Measurements from ENCODE around the gene QRFP. TPM values are rescaled to one million over a fixed set of nuclear protein-coding genes. Genes with fewer than 3 reads are reported as not detected.

QRFP gene
- total RNA-seq, 2 donors from 2014 or later = not detected

DNA sequence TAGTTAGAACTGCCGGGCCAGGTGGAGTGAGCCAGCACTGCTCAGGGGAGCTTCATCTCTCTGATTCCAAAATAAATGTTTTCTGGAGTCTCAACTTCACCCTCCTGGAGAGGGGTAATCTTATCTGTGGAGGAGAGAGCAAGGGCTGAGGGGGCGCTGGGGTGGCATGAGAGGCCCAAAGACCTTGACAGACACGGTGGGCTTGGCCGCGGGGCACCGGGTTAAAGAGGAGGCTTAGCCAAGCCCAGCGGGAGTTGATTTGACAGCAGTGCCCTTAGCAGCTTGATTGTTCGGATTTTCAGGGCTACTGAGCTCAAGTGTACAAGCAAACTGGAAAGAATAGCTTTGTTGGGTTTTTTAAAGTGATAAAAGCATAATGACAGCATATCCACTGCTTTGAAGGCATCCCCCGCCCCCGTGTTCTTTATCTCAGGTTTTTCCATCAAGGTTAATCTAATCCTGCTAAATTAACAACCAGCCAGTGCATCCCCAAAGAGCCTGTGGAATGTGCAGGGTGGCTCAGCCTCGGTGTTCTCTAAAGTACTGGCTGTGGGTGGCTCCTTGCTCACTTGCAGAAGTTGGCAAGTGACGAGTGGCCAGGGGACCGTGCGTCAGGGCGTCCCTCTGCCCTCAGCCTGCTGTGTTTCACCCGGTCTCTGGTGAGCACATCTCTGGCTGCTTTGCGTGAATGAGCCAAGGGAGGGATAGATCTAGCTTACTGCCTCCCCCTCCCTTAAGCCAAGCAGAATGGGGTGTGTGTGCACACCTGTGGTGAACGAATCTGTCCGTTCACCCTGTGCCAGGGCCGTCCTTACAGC lies 5.5 kb downstream of the QRFP start:
- Mint-ChIP-seq H3K27ac (no peak overlapping the region), H3K36me3 (ENCODE audit: insufficient read depth in 2 of 2) (no peaks in the 10 kb centered on the region), H3K27me3 (ENCODE audit: low read depth) (no peaks in the 10 kb centered on the region)

DNA sequence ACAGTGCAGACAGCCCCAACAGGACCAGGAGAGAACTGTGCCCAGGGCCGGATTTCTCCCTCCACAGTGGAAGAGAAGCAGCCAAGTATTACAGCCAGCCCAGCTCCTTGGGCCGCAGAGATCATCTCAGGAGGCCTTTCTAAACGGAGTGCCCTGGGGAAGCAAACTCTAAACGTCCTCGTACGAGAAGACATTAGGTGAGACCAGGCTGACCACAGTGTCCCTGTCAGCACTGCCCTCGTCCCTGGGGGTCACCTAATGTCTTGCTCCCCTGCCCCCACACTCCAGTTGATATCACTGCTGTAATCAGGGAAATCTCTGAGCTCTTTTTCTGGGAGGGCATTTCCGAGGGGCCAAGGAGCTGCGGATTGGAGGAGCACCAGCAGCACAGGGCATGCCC lies 6.5 kb downstream of the QRFP start:
- Mint-ChIP-seq H3K4me3 (no peak overlapping the region), H3K27me3 (ENCODE audit: low read depth) (no peaks in the 10 kb centered on the region), H3K9me3 (no peaks in the 10 kb centered on the region), H3K4me1 (ENCODE audit: low read depth) (no peaks in the 10 kb centered on the region), H3K36me3 (ENCODE audit: insufficient read depth in 2 of 2) (no peaks in the 10 kb centered on the region), H3K27ac (no peak overlapping the region)
- no peak for ATAC-seq (replicated peaks in 1 of 2)
- no peak for DNase-seq

More for the DNA sequence above, 5.5 kb downstream of the QRFP start:
- no peaks in the 10 kb centered on the region for H3K9me3 Mint-ChIP-seq
- H3K4me3 Mint-ChIP-seq = no peak overlapping the region
- DNase-seq (no peak), ATAC-seq (replicated peaks in 1 of 2) (no peak)
- H3K4me1 Mint-ChIP-seq (ENCODE audit: low read depth) = no peaks in the 10 kb centered on the region

DNA sequence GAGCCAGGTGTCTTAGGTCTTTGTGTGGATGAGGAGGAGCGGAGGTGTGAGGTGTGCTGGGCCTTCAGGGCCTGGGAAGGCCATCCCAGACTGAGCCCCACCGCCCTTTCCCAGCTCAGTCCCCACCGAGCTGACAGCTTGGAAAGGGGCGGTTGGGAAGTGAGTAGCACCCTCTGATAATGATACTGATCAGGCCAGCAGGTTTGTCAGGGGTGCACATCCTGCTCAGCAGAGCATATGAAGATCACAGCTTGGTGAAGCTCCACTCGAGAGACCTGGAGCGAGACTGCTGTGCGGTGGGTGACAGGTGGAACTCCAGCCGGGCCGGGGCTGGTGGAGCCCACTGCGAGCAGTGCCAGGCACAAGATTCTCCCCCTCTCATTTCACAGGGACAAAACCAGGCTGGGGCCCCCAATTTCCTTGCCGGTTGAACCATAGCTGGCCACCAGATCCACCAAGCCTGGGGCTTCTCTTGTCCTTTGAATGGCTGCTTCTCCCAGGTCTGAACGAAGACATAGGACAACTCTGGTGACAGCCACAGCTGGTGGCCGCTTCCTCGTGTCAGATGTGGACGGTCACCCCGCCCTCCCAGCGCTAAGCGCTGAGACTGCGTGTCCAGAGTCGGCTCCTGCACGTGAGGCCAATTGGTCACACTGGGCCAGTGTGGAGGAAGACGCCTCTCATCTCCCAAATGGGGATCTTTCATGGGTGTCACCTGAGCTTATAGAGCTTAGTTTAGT lies 8.3 kb downstream of the QRFP start:
- H3K4me1 Mint-ChIP-seq (ENCODE audit: low read depth) = no peaks in the 10 kb centered on the region
- DNase-seq = no peak
- no peaks in the 10 kb centered on the region for H3K36me3 Mint-ChIP-seq (ENCODE audit: insufficient read depth in 2 of 2)
- H3K27ac Mint-ChIP-seq = no peak overlapping the region
- H3K27me3 Mint-ChIP-seq (ENCODE audit: low read depth) = no peaks in the 10 kb centered on the region
- no peak overlapping the region for H3K4me3 Mint-ChIP-seq
- H3K9me3 Mint-ChIP-seq = no peaks in the 10 kb centered on the region
- no peak for ATAC-seq (replicated peaks in 1 of 2)

DNA sequence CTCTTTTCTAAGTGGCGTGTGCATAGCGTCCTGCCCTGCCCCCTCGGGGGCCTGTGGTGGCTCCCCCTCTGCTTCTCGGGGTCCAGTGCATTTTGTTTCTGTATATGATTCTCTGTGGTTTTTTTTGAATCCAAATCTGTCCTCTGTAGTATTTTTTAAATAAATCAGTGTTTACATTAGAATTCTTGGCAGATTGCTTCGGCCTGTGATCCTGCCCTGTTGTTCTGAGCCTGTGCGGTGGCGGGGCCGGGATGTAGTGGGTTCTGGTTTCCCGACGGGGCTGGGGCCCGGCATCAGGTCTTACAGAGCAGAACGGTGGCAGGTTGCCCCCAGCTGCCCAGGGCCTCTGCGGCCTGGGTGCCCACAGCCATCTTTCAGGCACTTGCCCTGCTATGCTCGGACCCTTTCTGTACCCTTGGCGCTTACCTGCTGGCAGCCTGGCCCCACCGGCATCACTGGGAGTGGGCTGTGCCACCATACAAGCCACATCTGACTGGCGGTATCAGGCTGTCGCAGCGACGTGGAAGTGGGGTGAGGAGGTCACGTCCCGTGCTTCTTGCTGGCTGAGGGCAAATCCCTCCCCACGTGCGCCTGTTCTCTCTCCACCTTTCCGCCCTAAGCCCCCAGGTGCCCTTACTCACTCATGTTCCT lies 9.0 kb downstream of the QRFP start:
- ATAC-seq (replicated peaks in 1 of 2) (no peak), DNase-seq (no peak)
- no peaks in the 10 kb centered on the region for H3K27me3 Mint-ChIP-seq (ENCODE audit: low read depth)
- H3K27ac Mint-ChIP-seq = no peak overlapping the region
- H3K4me3 Mint-ChIP-seq = no peak overlapping the region
- no peaks in the 10 kb centered on the region for H3K4me1 Mint-ChIP-seq (ENCODE audit: low read depth)
- H3K9me3 Mint-ChIP-seq = no peaks in the 10 kb centered on the region
- H3K36me3 Mint-ChIP-seq (ENCODE audit: insufficient read depth in 2 of 2) = no peaks in the 10 kb centered on the region

DNA sequence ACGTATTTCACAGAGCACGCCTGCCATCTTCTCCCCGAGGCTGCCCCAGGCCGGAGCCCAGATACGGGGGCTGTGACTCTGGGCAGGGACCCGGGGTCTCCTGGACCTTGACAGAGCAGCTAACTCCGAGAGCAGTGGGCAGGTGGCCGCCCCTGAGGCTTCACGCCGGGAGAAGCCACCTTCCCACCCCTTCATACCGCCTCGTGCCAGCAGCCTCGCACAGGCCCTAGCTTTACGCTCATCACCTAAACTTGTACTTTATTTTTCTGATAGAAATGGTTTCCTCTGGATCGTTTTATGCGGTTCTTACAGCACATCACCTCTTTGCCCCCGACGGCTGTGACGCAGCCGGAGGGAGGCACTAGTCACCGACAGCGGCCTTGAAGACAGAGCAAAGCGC lies 9.6 kb downstream of the QRFP start:
- H3K36me3 Mint-ChIP-seq (ENCODE audit: insufficient read depth in 2 of 2) = no peaks in the 10 kb centered on the region
- no peak overlapping the region for H3K27ac Mint-ChIP-seq
- ATAC-seq (replicated peaks in 1 of 2) (no peak), DNase-seq (no peak)
- no peaks in the 10 kb centered on the region for H3K9me3 Mint-ChIP-seq
- H3K27me3 Mint-ChIP-seq (ENCODE audit: low read depth) = no peaks in the 10 kb centered on the region
- H3K4me1 Mint-ChIP-seq (ENCODE audit: low read depth) = no peaks in the 10 kb centered on the region
- H3K4me3 Mint-ChIP-seq = no peak overlapping the region

DNA sequence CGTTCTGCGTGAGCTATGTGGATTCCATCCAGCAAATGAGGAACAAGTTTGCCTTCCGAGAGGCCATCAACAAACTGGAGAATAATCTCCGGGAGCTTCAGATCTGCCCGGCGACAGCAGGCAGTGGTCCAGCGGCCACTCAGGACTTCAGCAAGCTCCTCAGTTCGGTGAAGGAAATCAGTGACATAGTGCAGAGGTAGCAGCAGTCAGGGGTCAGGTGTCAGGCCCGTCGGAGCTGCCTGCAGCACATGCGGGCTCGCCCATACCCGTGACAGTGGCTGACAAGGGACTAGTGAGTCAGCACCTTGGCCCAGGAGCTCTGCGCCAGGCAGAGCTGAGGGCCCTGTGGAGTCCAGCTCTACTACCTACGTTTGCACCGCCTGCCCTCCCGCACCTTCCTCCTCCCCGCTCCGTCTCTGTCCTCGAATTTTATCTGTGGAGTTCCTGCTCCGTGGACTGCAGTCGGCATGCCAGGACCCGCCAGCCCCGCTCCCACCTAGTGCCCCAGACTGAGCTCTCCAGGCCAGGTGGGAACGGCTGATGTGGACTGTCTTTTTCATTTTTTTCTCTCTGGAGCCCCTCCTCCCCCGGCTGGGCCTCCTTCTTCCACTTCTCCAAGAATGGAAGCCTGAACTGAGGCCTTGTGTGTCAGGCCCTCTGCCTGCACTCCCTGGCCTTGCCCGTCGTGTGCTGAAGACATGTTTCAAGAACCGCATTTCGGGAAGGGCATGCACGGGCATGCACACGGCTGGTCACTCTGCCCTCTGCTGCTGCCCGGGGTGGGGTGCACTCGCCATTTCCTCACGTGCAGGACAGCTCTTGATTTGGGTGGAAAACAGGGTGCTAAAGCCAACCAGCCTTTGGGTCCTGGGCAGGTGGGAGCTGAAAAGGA lies 10.9 kb downstream of the QRFP start:
- Mint-ChIP-seq H3K36me3 (ENCODE audit: insufficient read depth in 2 of 2) (peaks cover 0 to 2% of the 10 kb centered on the region in 2 donors), H3K27ac (peak overlapping the region; percentile 0), H3K27me3 (ENCODE audit: low read depth) (no peaks in the 10 kb centered on the region), H3K4me1 (ENCODE audit: low read depth) (no peaks in the 10 kb centered on the region), H3K9me3 (no peaks in the 10 kb centered on the region), H3K4me3 (no peak overlapping the region)
- DNase-seq (no peak), ATAC-seq (replicated peaks in 1 of 2) (no peak)

DNA sequence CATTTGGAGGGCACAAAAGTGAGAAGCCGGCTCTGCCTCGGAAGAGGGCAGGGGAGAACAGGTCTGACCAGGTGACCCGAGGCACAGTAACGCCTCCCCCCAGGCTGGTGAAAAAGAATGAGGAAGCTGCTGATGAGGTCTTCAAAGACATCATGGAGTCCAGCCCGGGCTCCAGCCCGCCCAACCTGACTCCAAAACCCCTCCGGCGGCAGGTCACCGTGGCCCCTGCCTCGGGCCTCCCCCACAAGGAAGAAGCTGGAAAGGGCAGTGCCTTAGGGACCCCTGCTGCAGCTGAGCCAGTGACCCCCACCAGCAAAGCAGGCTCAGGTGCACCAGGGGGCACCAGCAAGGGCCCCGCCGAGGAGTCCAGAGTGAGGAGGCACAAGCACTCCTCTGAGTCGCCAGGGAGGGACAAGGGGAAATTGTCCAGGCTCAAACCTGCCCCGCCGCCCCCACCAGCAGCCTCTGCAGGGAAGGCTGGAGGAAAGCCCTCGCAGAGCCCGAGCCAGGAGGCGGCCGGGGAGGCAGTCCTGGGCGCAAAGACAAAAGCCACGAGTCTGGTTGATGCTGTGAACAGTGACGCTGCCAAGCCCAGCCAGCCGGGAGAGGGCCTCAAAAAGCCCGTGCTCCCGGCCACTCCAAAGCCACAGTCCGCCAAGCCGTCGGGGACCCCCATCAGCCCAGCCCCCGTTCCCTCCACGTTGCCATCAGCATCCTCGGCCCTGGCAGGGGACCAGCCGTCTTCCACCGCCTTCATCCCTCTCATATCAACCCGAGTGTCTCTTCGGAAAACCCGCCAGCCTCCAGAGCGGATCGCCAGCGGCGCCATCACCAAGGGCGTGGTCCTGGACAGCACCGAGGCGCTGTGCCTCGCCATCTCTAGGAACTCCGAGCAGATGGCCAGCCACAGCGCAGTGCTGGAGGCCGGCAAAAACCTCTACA lies 11.8 kb downstream of the QRFP start:
- no peak for ATAC-seq (replicated peaks in 1 of 2)

DNA sequence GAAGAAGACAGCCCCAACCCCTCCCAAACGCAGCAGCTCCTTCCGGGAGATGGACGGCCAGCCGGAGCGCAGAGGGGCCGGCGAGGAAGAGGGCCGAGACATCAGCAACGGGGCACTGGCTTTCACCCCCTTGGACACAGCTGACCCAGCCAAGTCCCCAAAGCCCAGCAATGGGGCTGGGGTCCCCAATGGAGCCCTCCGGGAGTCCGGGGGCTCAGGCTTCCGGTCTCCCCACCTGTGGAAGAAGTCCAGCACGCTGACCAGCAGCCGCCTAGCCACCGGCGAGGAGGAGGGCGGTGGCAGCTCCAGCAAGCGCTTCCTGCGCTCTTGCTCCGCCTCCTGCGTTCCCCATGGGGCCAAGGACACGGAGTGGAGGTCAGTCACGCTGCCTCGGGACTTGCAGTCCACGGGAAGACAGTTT lies 12.5 kb downstream of the QRFP start:
- H3K36me3 Mint-ChIP-seq (ENCODE audit: insufficient read depth in 2 of 2) = peaks cover 0 to 2% of the 10 kb centered on the region in 2 donors

More for the DNA sequence above, 11.8 kb downstream of the QRFP start:
- no peak for DNase-seq
- Mint-ChIP-seq H3K27me3 (ENCODE audit: low read depth) (no peaks in the 10 kb centered on the region), H3K4me1 (ENCODE audit: low read depth) (no peaks in the 10 kb centered on the region), H3K36me3 (ENCODE audit: insufficient read depth in 2 of 2) (peaks cover 0 to 2% of the 10 kb centered on the region in 2 donors), H3K27ac (no peak overlapping the region), H3K9me3 (no peaks in the 10 kb centered on the region), H3K4me3 (no peak overlapping the region)

DNA sequence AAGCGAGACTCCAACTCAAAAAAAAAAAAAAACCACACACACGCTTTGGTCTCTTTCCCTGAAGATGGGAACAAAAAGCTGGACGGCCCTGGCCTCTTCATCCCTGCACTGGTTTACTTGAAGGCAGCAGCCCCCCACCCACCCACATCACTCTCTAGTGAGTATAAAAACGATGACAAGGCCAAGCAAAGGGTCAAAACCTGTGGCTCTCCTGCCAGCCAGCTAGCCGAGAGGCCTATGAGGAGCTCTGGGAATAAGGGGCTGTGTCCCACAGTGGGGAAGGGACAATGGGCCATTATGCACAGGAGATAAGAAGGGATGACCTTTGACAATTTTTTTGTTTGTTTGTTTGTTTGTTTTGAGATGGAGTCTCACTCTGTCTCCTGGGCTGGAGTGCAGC lies 13.1 kb downstream of the QRFP start:
- Mint-ChIP-seq H3K27me3 (ENCODE audit: low read depth) (no peaks in the 10 kb centered on the region), H3K27ac (no peak overlapping the region), H3K36me3 (ENCODE audit: insufficient read depth in 2 of 2) (peaks cover 0 to 2% of the 10 kb centered on the region in 2 donors), H3K4me1 (ENCODE audit: low read depth) (no peaks in the 10 kb centered on the region), H3K4me3 (no peak overlapping the region), H3K9me3 (no peaks in the 10 kb centered on the region)
- ATAC-seq (replicated peaks in 1 of 2) (no peak), DNase-seq (no peak)

More for the DNA sequence above, 12.5 kb downstream of the QRFP start:
- ATAC-seq (replicated peaks in 1 of 2) (no peak), DNase-seq (no peak)
- Mint-ChIP-seq H3K4me1 (ENCODE audit: low read depth) (no peaks in the 10 kb centered on the region), H3K27ac (no peak overlapping the region), H3K4me3 (no peak overlapping the region), H3K27me3 (ENCODE audit: low read depth) (no peaks in the 10 kb centered on the region), H3K9me3 (no peaks in the 10 kb centered on the region)

DNA sequence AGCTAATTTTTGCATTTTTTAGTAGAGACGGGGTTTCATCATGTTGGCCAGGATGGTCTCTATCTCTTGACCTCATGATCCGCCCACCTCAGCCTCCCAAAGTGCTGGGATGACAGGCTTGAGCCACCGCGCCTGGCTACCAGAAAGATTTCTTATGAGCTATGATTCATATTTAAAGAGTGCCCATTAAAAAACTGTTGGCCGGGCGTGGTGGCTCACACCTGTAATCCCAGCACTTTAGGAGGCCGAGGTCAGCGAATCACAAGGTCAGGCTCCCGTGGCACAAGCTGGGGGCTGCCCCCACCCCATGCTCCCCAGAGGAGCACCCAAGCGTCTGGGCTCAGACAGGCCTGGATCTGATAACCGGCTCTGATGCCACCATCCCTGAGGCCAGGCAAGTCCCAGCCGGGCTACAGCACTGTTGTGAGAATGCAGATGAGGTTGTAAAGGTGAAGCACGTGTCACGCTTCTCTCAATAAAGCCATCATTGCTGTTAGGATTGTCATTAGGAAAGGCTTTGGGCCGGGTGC lies 13.9 kb downstream of the QRFP start:
- DNase-seq (no peak), ATAC-seq (replicated peaks in 1 of 2) (no peak)
- peaks cover 0 to 2% of the 10 kb centered on the region in 2 donors for H3K36me3 Mint-ChIP-seq (ENCODE audit: insufficient read depth in 2 of 2)
- no peaks in the 10 kb centered on the region for H3K9me3 Mint-ChIP-seq
- no peaks in the 10 kb centered on the region for H3K27me3 Mint-ChIP-seq (ENCODE audit: low read depth)
- H3K27ac Mint-ChIP-seq = no peak overlapping the region
- H3K4me3 Mint-ChIP-seq = no peak overlapping the region
- no peaks in the 10 kb centered on the region for H3K4me1 Mint-ChIP-seq (ENCODE audit: low read depth)

DNA sequence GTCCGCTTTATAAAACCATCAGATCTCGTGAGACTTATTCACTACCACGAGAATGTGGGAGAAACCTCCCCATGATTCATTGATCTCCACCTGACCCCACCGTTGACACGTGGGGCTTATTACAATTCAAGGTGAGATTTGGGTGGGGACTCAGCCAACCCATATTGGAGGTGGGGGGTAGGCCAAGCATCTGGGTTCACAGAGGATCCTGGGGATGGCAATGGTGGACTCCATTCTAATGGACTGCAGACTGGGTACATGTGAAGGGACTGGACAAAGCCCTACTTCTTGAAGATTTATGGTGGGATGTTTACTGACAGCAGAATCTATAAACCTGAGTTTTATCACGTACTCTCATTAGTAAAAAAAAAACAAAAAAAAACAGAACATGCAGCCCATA lies 15.1 kb downstream of the QRFP start:
- no peaks in the 10 kb centered on the region for H3K9me3 Mint-ChIP-seq
- no peaks in the 10 kb centered on the region for H3K27me3 Mint-ChIP-seq (ENCODE audit: low read depth)
- no peak overlapping the region for H3K27ac Mint-ChIP-seq
- H3K4me3 Mint-ChIP-seq = no peak overlapping the region
- ATAC-seq (replicated peaks in 1 of 2) = no peak
- DNase-seq = no peak
- no peaks in the 10 kb centered on the region for H3K4me1 Mint-ChIP-seq (ENCODE audit: low read depth)
- H3K36me3 Mint-ChIP-seq (ENCODE audit: insufficient read depth in 2 of 2) = peaks cover 0 to 2% of the 10 kb centered on the region in 2 donors

Measured in activated T-cell treated with anti-CD3 and anti-CD28 coated beads, Interleukin-2, amount 50 U/mL, for 72 hours (primary cell).